GM12892 (cell line): ENCODE results near the gene PORCN.
"Not testable (repeated sequence)": the region's sequence is repeated elsewhere in the genome, so short reads cannot be mapped to it uniquely, and the experiment has no call there.

Experiments used
- DNase-seq: peaks from one replicate; pipeline ENCODE4 v3.0.0; 2011; ENCODE audit not compliant: insufficient read length
- FAIRE-seq: peaks from 2 replicates; lab custom pipeline; 2011; peaks lifted over from hg19 to GRCh38; lab: Jason Lieb, UNC
- POLR2A ChIP-seq: IDR thresholded peaks from 2 replicates; pipeline ENCODE4 v1.6.1; 2011; ENCODE audit warnings: low read depth, low read length, control low read depth
- POLR2AphosphoS5 ChIP-seq: IDR thresholded peaks from 2 replicates; pipeline ENCODE4 v1.6.1; 2011; ENCODE audit warnings: low read depth, low read length, control low read depth
- TAF1 ChIP-seq: IDR thresholded peaks from 2 replicates; pipeline ENCODE4 v1.6.1; 2011; ENCODE audit warnings: low read depth, mild to moderate bottlenecking, control low read depth, low read length, borderline replicate concordance

PORCN gene

GRCh38 chrX:48516987-48517386 lies 8.2 kb downstream of the PORCN start:
- TF ChIP-seq POLR2A (no peak), TAF1 (no peak), POLR2AphosphoS5 (no peak)
- FAIRE-seq (no peak), DNase-seq (no peak)

- not testable (repeated sequence) for FAIRE-seq, DNase-seq
These were observed 10.7 kb downstream of the PORCN start for GRCh38 chrX:48519481-48519880.

GRCh38 chrX:48520455-48520854 lies 11.7 kb downstream of the PORCN start:
- DNase-seq (no peak), FAIRE-seq (peak; percentile 9)
- TF ChIP-seq POLR2AphosphoS5 (no peak), POLR2A (no peak), TAF1 (no peak)

GRCh38 chrX:48520976-48521352 lies 12.2 kb downstream of the PORCN start:
- TF ChIP-seq POLR2A (no peak), POLR2AphosphoS5 (no peak), TAF1 (no peak)
- FAIRE-seq (no peak), DNase-seq (no peak)

- TF ChIP-seq POLR2AphosphoS5: peak; percentile 47; the same call in 1 of the 2 replicates
- TF ChIP-seq POLR2A: peak; percentile 79; the same call in 1 of the 2 replicates
- no peak for TF ChIP-seq TAF1
- FAIRE-seq (peak; percentile 84), DNase-seq (peak; percentile 84)
These were observed 12.8 kb downstream of the PORCN start, which contains the start of gene EBP for GRCh38 chrX:48521353-48522243. Gene EBP (plus strand): TSS chrX:48521808. CDS start chrX:48523772, 1,964 bp downstream.

GRCh38 chrX:48522291-48522690 lies 13.5 kb downstream of the PORCN start:
- DNase-seq (no peak), FAIRE-seq (no peak)
- no peak for TF ChIP-seq TAF1
- no peak for TF ChIP-seq POLR2A
- no peak for TF ChIP-seq POLR2AphosphoS5

GRCh38 chrX:48523682-48524081 lies 14.9 kb downstream of the PORCN start:
- TF ChIP-seq POLR2AphosphoS5: no peak
- no peak for TF ChIP-seq POLR2A
- no peak for TF ChIP-seq TAF1
- FAIRE-seq: no peak
- DNase-seq: no peak

- not testable (repeated sequence) for DNase-seq, FAIRE-seq
These were observed 17.1 kb downstream of the PORCN start for GRCh38 chrX:48525853-48526252.

GRCh38 chrX:48530736-48531135 lies 21.9 kb downstream of the PORCN start:
- FAIRE-seq (no peak), DNase-seq (no peak)
- TF ChIP-seq TAF1: no peak
- TF ChIP-seq POLR2AphosphoS5: no peak
- no peak for TF ChIP-seq POLR2A

GRCh38 chrX:48531358-48531959 lies 22.7 kb downstream of the PORCN start:
- TF ChIP-seq POLR2AphosphoS5 (no peak), POLR2A (no peak), TAF1 (no peak)
- no peak for FAIRE-seq
- no peak for DNase-seq

- TF ChIP-seq TAF1: no peak
- no peak for TF ChIP-seq POLR2AphosphoS5
- TF ChIP-seq POLR2A: no peak
- DNase-seq (no peak), FAIRE-seq (no peak)
These were observed 23.4 kb downstream of the PORCN start for GRCh38 chrX:48532161-48532560.

- FAIRE-seq: no peak
- TF ChIP-seq POLR2A (no peak), POLR2AphosphoS5 (no peak), TAF1 (no peak)
- no peak for DNase-seq
These were observed 24.4 kb downstream of the PORCN start for GRCh38 chrX:48533165-48533564.
